HepG2 (cell line): ENCODE measurements around the gene SPACDR. TPM values are rescaled to one million over a fixed set of nuclear protein-coding genes. Genes with fewer than 3 reads are reported as not detected.

Experiments
- ASH2L ChIP-seq: fragments of 300-600, 200-600 bp; sonication (generic); IDR thresholded peaks from 2 replicates; pipeline ENCODE4 v1.7.0; 2017; ENCODE audit warnings: low read depth, mild to moderate bottlenecking, moderate library complexity, mixed read lengths, low read length; ENCODE audit not compliant: insufficient read length
- IRX3 ChIP-seq: sonication (generic); formaldehyde crosslinking; IDR thresholded peaks from 2 replicates; pipeline ENCODE4 v1.8.1; 2023; ENCODE audit warnings: mild to moderate bottlenecking, low read depth, missing genetic modification reagents, borderline replicate concordance
- MAFK ChIP-seq, 2 experiments: IDR thresholded peaks in 1 of 2; conservative IDR thresholded peaks in 1 of 2; 2 replicates each; pipeline ENCODE4 v1.6.1; 2011; ENCODE audit warnings: improper control_type of control experiment in 2 of 2, low read length in 2 of 2
- POLR2AphosphoS5 ChIP-seq: IDR thresholded peaks from 2 replicates; pipeline ENCODE4 v1.6.1; 2012; ENCODE audit warnings: low read depth, low read length
- RFXAP ChIP-seq: sonication (generic); formaldehyde crosslinking; IDR thresholded peaks from 2 replicates; pipeline ENCODE4 v1.4.0; 2020; ENCODE audit warnings: missing genetic modification reagents, borderline replicate concordance
- SRF ChIP-seq: IDR thresholded peaks from 2 replicates; pipeline ENCODE4 v1.6.1; 2011; ENCODE audit warnings: mild to moderate bottlenecking, low read depth, low read length, moderate library complexity
- ZMYM3 ChIP-seq: sonication (generic); formaldehyde crosslinking; IDR thresholded peaks from 2 replicates; pipeline ENCODE4 v1.5.1; 2020; ENCODE audit warnings: mild to moderate bottlenecking, missing genetic modification reagents
- ZNF232 ChIP-seq: sonication (generic); formaldehyde crosslinking; IDR thresholded peaks from 2 replicates; pipeline ENCODE4 v1.4.0; 2020; ENCODE audit warnings: missing genetic modification reagents, borderline replicate concordance
- ZNF382 ChIP-seq: sonication (generic); formaldehyde crosslinking; IDR thresholded peaks from 2 replicates; pipeline ENCODE4 v1.5.0; 2020; ENCODE audit warnings: missing genetic modification reagents, mild to moderate bottlenecking, borderline replicate concordance
- ZNF460 ChIP-seq: sonication (generic); formaldehyde crosslinking; IDR thresholded peaks from 2 replicates; pipeline ENCODE4 v1.5.1; 2020; ENCODE audit warnings: missing genetic modification reagents, mild to moderate bottlenecking, borderline replicate concordance
- ZNF724P ChIP-seq: sonication (generic); formaldehyde crosslinking; IDR thresholded peaks from 2 replicates; pipeline ENCODE4 v1.8.0; 2022; ENCODE audit warnings: missing genetic modification reagents, borderline replicate concordance
- polyA plus RNA-seq, 8 experiments: library from polyadenylated mRNA; depleted of rRNA in 3 of 8; stranded (reverse) in 7 of 8; unstranded in 1 of 8; fragments of >200 nt; fragmentation: Illumina TruSeq in 4 of 8; extraction: Trizol in 4 of 8; gene quantifications; 2 replicates each; pipeline versions ENCODE4 v1.2.1 to v1.2.3, GENCODE V29; 2011 to 2016; ENCODE audit warnings: low read depth in 4 of 8, missing spikeins in 1 of 8, mixed read lengths in 1 of 8; ENCODE audit not compliant: insufficient read depth in 1 of 8
- total RNA-seq, 5 experiments: library from RNA; depleted of rRNA; stranded (reverse); fragments of >200 nt; fragmentation: Illumina TruSeq; extraction: Trizol; gene quantifications; 2 replicates each; pipeline ENCODE4 v1.2.3, GENCODE V29; 2016; ENCODE audit warnings: low read depth in 1 of 5
- TF ChIP-seq, protein P1 (sequence below): sonication (generic); formaldehyde crosslinking; IDR thresholded peaks from 2 replicates; pipeline ENCODE4 v1.4.0; 2020; ENCODE audit warnings: low read depth, mild to moderate bottlenecking, missing genetic modification reagents
- TF ChIP-seq, protein P2 (sequence below): sonication (generic); formaldehyde crosslinking; IDR thresholded peaks from 2 replicates; pipeline ENCODE4 v1.4.0; 2020; ENCODE audit warnings: missing genetic modification reagents
- TF ChIP-seq, protein P3 (sequence below): IDR thresholded peaks from 2 replicates; pipeline ENCODE4 v1.6.1; 2012; ENCODE audit warnings: low read length, improper control_type of control experiment
- TF ChIP-seq, protein P4 (sequence below): sonication (generic); formaldehyde crosslinking; IDR thresholded peaks from 2 replicates; pipeline ENCODE4 v1.4.0; 2020; ENCODE audit warnings: mild to moderate bottlenecking, missing genetic modification reagents
- TF ChIP-seq, protein P5 (sequence below): IDR thresholded peaks from 2 replicates; pipeline ENCODE4 v1.6.1; 2016; ENCODE audit warnings: missing biosample characterization, missing genetic modification reagents, low read depth

Gene SPACDR
- total and polyA plus RNA-seq, 2 of the 13 experiments (the other 11 are each of a cell fraction or from before 2014, with no cell fraction given) = 0.41 TPM; not detected in 1

DNA sequence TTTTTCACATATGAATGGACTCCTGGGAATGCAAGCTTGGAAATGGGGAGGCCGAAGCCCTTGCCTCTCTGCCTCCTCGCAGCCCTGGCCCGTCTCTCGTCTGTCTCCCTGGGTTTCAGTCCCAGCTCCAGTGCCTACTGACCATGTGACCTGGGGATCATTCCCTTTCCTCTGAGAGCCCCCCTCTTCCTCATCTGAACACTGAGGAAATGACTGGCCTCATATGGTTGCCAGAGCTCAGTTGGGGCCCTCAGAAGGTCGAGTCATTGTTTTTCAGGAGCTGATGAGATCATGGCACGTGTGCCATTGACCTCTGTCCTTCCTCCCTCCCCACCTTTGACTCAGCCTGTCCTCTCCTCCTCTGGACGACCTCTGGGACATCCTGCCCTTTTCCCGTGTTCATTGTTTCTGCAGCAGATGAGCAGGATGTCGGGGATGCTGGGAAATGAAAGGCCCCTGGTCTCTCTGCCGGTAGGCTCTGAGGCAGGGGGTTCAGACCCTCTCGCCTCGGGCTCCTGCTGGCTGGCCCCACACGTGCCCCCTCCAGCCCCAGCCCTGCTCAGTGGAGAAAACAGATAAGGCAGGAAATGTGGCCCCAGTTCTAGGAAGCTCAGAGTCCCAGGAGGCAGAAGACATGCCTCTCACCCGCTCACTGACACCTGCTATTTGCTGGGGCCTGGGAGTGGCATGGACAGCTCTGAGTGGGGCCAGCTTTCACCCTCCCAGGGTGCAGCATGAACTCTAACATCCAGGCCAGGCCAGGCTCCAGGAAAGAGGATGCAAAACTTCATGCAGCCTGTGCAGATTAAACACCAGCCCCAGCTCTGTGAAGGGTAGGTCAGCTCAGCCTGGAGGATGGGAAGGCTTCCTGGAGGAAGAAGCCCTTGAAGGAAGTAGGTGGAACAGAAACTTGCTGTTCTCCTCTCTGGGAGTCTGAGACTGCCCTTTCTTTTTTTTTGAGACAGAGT is 19.5 kb downstream of the SPACDR start (continued):
- TF ChIP-seq POLR2AphosphoS5 = peak; percentile 68
- TF ChIP-seq ZNF724P (CRISPR knock-in tag) = peak; percentile 88; the same call in 1 of the 2 replicates
- no peak for TF ChIP-seq ZNF382 (CRISPR knock-in tag)
- TF ChIP-seq ZNF460 (CRISPR knock-in tag) = peak; percentile 92
- no peak for TF ChIP-seq ZNF232 (CRISPR knock-in tag)
- peak; percentile 24 to 51; a peak in 2 of 4 replicates for TF ChIP-seq MAFK (conservative IDR thresholded peaks at IDR 0.05 in 1 of 2, IDR thresholded peaks at IDR 0.05 in 1 of 2; ENCODE audit: low read length in 2 of 2)
- 0 out of 2 replicates have a peak, but pooled peaks have one; percentile 80 for TF ChIP-seq ZMYM3 (CRISPR knock-in tag)
- TF ChIP-seq, protein P1, sequence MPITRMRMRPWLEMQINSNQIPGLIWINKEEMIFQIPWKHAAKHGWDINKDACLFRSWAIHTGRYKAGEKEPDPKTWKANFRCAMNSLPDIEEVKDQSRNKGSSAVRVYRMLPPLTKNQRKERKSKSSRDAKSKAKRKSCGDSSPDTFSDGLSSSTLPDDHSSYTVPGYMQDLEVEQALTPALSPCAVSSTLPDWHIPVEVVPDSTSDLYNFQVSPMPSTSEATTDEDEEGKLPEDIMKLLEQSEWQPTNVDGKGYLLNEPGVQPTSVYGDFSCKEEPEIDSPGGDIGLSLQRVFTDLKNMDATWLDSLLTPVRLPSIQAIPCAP = no peak; the same call in 1 of the 2 replicates
- TF ChIP-seq SRF = 0 out of 2 replicates have a peak, but pooled peaks have one; percentile 45
- no peak; the same call in 1 of the 2 replicates for TF ChIP-seq IRX3 (CRISPR knock-in tag)
- peak; percentile 82 for TF ChIP-seq ASH2L
- TF ChIP-seq, protein P2, sequence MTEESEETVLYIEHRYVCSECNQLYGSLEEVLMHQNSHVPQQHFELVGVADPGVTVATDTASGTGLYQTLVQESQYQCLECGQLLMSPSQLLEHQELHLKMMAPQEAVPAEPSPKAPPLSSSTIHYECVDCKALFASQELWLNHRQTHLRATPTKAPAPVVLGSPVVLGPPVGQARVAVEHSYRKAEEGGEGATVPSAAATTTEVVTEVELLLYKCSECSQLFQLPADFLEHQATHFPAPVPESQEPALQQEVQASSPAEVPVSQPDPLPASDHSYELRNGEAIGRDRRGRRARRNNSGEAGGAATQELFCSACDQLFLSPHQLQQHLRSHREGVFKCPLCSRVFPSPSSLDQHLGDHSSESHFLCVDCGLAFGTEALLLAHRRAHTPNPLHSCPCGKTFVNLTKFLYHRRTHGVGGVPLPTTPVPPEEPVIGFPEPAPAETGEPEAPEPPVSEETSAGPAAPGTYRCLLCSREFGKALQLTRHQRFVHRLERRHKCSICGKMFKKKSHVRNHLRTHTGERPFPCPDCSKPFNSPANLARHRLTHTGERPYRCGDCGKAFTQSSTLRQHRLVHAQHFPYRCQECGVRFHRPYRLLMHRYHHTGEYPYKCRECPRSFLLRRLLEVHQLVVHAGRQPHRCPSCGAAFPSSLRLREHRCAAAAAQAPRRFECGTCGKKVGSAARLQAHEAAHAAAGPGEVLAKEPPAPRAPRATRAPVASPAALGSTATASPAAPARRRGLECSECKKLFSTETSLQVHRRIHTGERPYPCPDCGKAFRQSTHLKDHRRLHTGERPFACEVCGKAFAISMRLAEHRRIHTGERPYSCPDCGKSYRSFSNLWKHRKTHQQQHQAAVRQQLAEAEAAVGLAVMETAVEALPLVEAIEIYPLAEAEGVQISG (CRISPR knock-in tag) = peak; percentile 80
- TF ChIP-seq, protein P3, sequence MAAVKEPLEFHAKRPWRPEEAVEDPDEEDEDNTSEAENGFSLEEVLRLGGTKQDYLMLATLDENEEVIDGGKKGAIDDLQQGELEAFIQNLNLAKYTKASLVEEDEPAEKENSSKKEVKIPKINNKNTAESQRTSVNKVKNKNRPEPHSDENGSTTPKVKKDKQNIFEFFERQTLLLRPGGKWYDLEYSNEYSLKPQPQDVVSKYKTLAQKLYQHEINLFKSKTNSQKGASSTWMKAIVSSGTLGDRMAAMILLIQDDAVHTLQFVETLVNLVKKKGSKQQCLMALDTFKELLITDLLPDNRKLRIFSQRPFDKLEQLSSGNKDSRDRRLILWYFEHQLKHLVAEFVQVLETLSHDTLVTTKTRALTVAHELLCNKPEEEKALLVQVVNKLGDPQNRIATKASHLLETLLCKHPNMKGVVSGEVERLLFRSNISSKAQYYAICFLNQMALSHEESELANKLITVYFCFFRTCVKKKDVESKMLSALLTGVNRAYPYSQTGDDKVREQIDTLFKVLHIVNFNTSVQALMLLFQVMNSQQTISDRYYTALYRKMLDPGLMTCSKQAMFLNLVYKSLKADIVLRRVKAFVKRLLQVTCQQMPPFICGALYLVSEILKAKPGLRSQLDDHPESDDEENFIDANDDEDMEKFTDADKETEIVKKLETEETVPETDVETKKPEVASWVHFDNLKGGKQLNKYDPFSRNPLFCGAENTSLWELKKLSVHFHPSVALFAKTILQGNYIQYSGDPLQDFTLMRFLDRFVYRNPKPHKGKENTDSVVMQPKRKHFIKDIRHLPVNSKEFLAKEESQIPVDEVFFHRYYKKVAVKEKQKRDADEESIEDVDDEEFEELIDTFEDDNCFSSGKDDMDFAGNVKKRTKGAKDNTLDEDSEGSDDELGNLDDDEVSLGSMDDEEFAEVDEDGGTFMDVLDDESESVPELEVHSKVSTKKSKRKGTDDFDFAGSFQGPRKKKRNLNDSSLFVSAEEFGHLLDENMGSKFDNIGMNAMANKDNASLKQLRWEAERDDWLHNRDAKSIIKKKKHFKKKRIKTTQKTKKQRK = no peak
- TF ChIP-seq, protein P4, sequence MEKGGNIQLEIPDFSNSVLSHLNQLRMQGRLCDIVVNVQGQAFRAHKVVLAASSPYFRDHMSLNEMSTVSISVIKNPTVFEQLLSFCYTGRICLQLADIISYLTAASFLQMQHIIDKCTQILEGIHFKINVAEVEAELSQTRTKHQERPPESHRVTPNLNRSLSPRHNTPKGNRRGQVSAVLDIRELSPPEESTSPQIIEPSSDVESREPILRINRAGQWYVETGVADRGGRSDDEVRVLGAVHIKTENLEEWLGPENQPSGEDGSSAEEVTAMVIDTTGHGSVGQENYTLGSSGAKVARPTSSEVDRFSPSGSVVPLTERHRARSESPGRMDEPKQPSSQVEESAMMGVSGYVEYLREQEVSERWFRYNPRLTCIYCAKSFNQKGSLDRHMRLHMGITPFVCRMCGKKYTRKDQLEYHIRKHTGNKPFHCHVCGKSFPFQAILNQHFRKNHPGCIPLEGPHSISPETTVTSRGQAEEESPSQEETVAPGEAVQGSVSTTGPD (CRISPR knock-in tag) = peak; percentile 45; the same call in 1 of the 2 replicates
- no peak for TF ChIP-seq RFXAP (CRISPR knock-in tag)
- TF ChIP-seq, protein P5, sequence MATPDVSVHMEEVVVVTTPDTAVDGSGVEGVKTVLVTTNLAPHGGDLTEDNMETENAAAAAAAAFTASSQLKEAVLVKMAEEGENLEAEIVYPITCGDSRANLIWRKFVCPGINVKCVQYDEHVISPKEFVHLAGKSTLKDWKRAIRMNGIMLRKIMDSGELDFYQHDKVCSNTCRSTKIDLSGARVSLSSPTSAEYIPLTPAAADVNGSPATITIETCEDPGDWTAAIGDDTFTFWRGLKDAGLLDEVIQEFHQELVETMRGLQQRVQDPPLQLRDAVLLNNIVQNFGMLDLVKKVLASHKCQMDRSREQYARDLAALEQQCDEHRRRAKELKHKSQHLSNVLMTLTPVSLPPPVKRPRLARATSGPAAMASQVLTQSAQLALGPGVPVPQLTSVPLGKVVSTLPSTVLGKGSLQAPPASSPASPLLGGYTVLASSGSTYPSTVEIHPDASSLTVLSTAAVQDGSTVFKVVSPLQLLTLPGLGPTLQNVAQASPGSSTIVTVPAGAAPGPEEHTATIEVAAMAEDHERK (CRISPR knock-in tag) = no peak
